LNCaP clone FGC (cell line): Measurements from ENCODE around the gene DNAH2.

ENCODE experiments used
- DNase-seq: peaks from one replicate; pipeline ENCODE4 v3.0.0-alpha.2; 2011; ENCODE audit warnings: low read depth
- H3K4me3 ChIP-seq: 2 replicates; pipeline ENCODE4 v1.5.1; 2011; ENCODE audit warnings: mild to moderate bottlenecking, low read depth, low read length, control low read depth
- TF ChIP-seq, protein P1 (sequence below): IDR thresholded peaks from 2 replicates; pipeline ENCODE4 v1.5.1; 2012; ENCODE audit warnings: mild to moderate bottlenecking; ENCODE audit not compliant: control insufficient read depth, insufficient read depth; ENCODE audit errors: extremely low read depth

DNAH2 gene

DNA sequence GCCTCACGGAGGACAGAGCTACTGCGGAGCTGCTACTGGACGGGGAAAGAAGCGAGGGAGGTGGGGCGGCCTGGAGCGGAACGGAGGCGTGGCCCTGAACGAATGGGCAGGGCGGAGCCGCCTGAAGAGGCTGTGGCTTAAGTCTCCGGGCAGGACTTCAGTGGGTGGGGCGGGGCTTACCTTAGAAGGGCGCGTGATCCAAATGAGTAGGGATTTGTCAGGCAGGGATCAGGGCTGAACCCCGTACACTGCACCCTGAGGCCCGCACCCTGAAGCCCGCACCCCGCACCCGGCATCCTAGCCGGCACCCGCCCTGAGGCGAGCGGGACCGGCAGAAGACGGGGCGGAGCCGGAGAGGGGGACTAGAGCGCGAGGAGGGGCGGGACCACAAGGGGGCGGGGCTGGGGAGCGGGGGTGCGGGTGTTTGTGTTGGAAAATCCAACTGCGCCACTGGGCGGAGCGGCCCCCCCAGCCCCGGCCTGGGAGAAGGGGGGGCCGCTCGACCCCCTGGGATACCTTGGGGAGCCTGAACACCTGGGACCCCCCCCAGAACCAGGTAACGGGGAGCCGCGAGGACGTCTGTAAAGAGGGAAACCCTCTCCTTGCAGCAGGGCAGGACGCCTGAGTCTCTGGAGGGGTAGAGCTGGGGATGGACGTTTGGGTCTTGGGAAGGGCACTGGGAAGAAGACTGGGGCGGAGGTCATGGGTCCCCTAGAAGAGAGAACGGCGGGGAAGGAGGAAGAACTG, 116.4 kb downstream of the DNAH2 start, which contains the start of gene KDM6B:
KDM6B (plus strand) TSS at position 423 of the 747 bp plus-strand sequence. CDS start 11,338 bp downstream, outside the sequence.
- DNase-seq: no peak
- H3K4me3 ChIP-seq: peak within 1 kb of the TSS; percentile 62
- TF ChIP-seq, protein P1, sequence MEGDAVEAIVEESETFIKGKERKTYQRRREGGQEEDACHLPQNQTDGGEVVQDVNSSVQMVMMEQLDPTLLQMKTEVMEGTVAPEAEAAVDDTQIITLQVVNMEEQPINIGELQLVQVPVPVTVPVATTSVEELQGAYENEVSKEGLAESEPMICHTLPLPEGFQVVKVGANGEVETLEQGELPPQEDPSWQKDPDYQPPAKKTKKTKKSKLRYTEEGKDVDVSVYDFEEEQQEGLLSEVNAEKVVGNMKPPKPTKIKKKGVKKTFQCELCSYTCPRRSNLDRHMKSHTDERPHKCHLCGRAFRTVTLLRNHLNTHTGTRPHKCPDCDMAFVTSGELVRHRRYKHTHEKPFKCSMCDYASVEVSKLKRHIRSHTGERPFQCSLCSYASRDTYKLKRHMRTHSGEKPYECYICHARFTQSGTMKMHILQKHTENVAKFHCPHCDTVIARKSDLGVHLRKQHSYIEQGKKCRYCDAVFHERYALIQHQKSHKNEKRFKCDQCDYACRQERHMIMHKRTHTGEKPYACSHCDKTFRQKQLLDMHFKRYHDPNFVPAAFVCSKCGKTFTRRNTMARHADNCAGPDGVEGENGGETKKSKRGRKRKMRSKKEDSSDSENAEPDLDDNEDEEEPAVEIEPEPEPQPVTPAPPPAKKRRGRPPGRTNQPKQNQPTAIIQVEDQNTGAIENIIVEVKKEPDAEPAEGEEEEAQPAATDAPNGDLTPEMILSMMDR: no peak

DNA sequence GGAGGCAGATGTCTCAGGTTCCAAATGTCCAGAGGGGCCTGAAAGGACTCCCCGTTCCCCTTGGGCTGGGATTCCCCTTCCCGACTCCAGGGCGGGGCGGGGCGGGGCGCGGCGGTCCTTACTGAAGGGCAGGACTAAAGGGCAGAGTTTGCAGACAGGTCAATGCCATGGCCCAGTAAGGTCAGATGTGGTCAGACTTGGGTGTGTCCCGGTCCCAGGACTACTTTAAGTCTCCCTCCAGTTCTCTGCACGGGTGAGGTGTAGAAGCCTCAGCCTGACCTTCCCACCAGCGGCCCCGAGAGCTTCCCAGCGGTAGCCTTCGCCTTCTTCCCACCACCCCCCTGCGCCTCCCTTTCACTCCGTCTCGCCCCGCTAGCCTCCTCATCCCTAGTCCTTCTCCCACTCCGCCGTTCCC, 117.0 kb downstream of the DNAH2 start:
- H3K4me3 ChIP-seq: peak overlapping the region; percentile 62
- TF ChIP-seq, protein P1: no peak

DNA sequence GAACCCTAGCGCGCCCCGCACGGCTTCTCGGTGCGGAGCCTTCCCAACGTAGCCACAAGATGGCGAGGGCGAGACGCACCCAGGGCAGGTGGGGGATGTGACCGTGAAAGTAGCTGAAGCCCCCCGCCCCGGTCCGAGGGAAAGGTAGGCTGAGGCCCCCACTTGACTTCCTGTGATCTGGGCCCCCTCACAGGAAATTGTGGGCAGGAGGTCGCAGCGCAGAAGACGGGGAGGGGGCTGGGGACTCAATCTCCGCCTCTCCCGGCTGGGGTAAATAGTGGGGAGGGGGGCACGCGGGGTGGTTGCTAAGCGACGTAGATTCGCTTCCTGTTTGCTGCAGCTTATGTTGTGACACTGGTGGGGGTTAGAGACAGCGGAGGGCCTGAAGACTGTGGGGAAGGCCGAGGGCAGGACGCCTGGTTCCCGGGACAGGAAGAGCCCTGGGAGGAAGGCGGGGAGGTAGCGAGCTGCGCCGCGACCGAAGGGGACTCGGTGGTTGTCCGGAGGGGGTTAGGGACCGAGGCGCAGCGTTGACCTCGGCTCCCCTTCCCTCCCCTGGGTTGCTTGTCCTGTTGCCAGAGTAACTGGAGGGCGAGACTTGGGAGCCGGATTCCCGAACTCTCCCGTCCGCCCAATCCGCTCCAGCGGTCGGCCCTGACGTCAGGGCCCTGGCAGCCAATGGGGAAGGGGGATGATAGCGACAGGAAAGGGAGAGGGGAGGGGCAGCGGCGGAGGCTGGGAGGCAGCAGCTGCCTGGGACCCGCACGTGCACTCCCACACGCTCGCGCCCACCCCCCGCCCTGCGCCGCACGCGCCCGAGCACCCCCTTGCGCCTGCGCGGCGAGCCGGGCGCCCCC, 117.6 kb downstream of the DNAH2 start:
- TF ChIP-seq, protein P1: peak; percentile 86
- peak; percentile 98 for DNase-seq
- H3K4me3 ChIP-seq: peak overlapping the region; percentile 62

More for the DNA sequence above, 117.0 kb downstream of the DNAH2 start:
- DNase-seq: no peak

DNA sequence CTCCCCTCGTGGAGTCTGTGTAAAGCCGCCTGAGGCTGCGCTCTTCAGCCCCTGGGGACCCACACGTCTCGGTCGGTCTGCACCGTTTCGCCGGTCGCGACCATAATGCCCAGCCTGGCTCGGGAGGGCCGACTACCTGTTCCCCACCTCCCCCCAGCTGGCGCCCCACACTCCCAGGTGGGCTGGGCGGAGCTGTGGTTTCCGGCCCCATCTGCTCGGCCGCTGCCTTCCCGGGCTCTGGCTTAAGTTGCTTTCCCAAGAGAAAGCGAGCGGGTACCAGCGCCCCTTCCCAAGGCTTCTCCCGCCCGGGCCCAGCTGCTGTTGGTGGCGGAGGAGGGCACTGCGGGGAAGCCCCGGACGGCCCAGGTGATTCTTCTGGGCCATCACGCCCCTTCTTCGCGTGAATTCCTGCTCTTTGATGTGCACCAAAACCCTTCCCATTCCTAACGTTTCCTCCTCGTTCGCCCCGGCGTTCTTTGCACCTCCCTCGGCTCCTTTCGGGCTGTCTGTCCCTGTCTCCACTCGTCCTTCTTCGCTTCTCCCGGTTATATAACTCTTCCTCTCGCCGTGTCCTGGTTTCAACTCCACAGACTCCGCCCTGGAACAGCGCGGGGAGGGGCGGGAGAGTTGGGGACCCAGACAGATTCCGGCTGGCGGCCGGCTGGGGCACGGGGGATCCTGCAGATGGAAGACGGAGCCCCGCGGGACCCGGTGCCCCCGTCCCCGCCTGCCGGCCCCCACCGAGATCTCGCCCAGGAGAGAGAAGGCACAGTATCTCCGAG, 118.5 kb downstream of the DNAH2 start:
- H3K4me3 ChIP-seq: peak overlapping the region; percentile 62
- TF ChIP-seq, protein P1: no peak
- DNase-seq: no peak

DNA sequence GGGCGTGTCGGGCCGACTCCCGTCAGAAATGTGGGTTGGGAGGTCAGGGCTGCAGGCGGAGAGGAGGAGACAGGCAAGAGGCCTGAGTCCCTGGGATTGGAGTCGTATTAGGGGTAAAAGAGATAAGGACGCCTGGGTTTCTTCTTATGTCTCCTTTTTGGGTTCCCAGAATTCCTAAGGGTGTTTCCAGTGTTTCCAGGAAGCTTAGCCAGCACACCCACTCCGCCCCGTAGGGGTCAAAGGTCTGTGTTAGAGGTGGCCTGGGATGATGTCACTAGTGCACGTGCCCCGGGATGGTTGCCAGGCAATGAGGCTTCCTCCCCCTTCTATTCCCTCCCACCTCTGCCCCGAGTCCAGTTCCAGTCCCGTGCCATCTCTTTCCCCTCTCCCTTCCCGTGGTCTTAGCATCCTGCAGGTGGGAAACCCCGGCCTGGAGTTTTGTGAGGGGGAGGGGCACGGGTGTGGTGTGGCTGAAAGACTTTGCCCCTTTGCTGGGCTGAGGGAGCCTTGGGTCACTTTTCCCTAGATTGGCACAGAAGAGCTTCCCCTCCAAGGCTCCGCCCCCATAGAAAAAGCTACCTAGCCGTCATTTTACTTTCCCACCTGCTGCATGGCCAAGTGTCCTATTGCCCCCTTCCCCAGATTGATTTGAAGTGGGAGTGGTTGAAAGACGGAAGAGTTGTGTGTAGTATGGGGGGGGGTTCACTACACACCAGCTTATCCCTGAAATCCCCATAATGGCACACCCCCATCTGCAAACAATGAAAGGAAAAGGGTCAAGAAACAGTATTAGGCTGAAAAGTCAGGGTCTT, 119.3 kb downstream of the DNAH2 start:
- DNase-seq: peak; percentile 99
- peak overlapping the region; percentile 62 for H3K4me3 ChIP-seq
- TF ChIP-seq, protein P1: no peak
